Skeletal muscle satellite cell (primary cell): ENCODE measurements around the gene TOB2.
"Not testable (repeated sequence)": the region's sequence is repeated elsewhere in the genome, so short reads cannot be mapped to it uniquely, and the experiment has no call there.

ENCODE experiments used
- H3K27me3 ChIP-seq: 2 replicates; pipeline ENCODE4 v1.7.0; 2013; ENCODE audit warnings: low read length; ENCODE audit not compliant: control insufficient read depth, insufficient read depth
- H3K36me3 ChIP-seq: 2 replicates; pipeline ENCODE4 v1.7.0; 2013; ENCODE audit warnings: mild to moderate bottlenecking, control low read depth, low read length; ENCODE audit not compliant: insufficient read depth
- H3K4me1 ChIP-seq: 2 replicates; pipeline ENCODE4 v1.7.0; 2013; ENCODE audit warnings: low read length; ENCODE audit not compliant: control insufficient read depth, insufficient read depth
- H3K4me2 ChIP-seq: 2 replicates; pipeline ENCODE4 v1.7.0; 2013; ENCODE audit warnings: mild to moderate bottlenecking, low read length
- H3K4me3 ChIP-seq: 2 replicates; pipeline ENCODE4 v1.7.0; 2013; ENCODE audit warnings: low read length
- H3K9ac ChIP-seq: 2 replicates; pipeline ENCODE4 v1.7.0; 2013; ENCODE audit warnings: mild to moderate bottlenecking, low read depth, low read length, moderate library complexity
- H3K9me3 ChIP-seq: replicated peaks from 2 replicates; pipeline ENCODE4 v1.7.0; 2013; ENCODE audit warnings: mild to moderate bottlenecking, control low read depth, low read length

Gene TOB2

DNA sequence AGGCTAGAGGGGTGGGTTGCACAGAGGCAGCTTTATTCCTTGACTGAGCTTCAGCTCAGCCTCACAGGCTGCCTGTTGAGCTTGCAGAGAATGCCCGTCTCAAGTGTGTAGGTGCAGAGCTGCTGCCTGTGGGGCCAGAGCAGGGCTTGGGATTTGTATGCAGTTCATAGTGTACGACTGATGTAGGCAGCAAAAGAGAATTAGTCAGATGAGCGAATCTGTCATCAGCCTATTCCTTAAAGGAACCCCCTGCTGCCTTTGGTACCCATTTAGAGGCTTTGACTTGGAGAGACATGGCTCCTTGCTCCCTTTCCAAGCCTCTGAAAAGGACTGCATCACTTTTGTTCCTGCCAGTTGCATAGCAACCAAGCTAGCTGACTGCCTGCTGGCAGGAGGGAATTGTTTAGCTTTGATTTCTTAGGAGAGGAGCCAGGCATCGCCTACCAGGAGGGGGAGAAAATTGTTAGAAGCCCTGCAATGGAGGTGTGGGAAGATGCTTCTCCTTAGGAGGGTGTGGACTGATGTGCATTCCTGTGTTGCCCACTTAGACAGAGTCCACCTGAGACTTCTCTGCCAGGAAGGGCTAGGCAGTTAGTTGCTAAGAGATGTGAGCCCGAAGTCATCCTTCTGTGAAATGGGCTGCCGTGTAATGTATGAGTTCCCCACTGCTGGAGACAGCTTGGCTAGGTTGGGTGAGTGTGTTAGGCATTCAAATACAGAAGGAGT, 33.2 kb upstream of the TOB2 start:
- Histone ChIP-seq H3K9me3 (no peaks in the 10 kb centered on the region), H3K4me2 (peak overlapping the region; percentile 56), H3K36me3 (no peaks in the 10 kb centered on the region), H3K9ac (peak overlapping the region; percentile 53), H3K4me3 (no peak overlapping the region), H3K27me3 (no peaks in the 10 kb centered on the region), H3K4me1 (peaks cover 47% of the 10 kb centered on the region)

DNA sequence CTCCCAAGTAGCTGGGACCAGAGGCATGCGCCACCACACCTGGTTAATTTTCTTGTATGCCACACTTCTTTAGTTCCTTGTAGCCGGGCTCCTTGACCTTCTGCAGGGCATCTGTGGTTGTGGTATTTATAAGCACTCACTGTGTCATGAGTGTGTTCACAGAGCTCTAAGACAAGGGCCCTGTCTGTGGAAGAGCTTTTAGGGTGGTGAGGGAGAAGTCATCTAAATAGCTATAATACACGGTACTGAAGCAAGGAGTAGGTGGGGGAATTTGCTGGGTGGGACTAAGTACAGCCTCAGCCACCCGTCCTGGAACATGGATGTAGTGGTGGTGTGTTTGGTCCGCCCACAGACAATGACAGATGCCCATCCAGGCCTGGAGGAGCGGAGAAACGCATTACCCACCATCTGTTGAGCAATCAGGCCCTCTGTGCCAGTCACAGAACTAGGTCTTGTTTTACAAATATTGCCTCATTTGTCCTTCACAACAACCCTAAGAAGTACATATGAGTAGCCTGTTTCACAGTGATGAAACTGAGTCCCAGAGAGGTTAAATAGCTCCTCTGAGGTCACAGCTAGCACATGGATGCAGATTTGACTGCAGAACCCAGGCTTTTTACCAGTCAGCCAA, 32.4 kb upstream of the TOB2 start:
- no peaks in the 10 kb centered on the region for H3K9me3 ChIP-seq
- peaks cover 47% of the 10 kb centered on the region for H3K4me1 ChIP-seq
- peak overlapping the region; percentile 53 for H3K9ac ChIP-seq
- H3K4me2 ChIP-seq: peak overlapping the region; percentile 56
- no peaks in the 10 kb centered on the region for H3K36me3 ChIP-seq
- no peak overlapping the region for H3K4me3 ChIP-seq
- no peaks in the 10 kb centered on the region for H3K27me3 ChIP-seq

DNA sequence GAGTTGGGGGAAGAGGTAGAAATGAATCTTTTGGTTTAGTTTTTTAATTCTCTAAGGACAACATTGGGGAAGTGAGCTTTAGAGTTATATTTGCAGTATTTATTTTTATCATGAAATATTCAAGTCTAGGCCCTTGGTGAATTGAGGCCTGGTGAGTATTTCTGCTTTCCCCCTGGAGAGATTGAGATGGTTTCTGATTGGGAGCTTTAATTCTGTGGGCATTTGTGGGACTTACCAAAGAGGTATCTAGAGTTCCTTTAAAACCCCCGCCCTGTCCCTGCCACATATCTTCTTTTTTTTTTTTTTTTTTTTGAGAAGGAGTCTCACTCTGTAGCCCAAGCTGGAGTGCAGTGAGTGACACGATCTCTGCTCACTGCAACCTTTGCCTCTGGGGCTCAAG, 31.9 kb upstream of the TOB2 start:
- Histone ChIP-seq H3K9ac (no peak overlapping the region), H3K4me1 (peaks cover 47% of the 10 kb centered on the region), H3K36me3 (no peaks in the 10 kb centered on the region), H3K27me3 (no peaks in the 10 kb centered on the region), H3K9me3 (no peaks in the 10 kb centered on the region), H3K4me2 (no peak overlapping the region), H3K4me3 (no peak overlapping the region)

DNA sequence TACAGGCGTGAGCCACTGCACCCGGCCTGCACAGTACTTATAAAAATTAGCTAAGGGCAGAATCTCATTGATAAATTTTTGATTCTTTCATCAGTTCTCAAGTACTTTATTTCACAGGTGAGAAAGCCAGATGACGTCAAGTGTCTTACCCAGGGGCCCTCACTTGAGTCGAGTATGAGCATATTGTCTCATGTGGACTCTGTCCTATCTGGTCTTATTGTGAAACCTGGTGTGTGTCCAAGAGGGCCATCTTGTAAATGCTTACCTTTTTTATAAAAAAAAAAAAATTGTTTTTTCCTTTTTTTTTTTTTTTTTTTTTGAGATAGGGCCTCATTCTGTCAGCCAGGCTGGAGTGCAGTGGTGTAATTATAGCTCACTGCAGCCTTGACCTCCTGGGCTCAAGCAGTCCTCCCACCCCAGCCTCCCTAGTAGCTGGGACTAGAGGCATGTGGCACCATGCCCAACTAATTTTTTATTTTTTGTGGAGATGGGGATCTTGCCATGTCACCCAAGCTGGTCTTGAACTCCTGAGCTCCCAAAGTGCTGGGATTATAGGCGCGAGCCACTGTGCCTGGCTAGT, 28.4 kb upstream of the TOB2 start:
- no peak overlapping the region for H3K4me2 ChIP-seq
- no peak overlapping the region for H3K9ac ChIP-seq
- H3K36me3 ChIP-seq: no peaks in the 10 kb centered on the region
- no peak overlapping the region for H3K4me3 ChIP-seq
- no peaks in the 10 kb centered on the region for H3K9me3 ChIP-seq
- peaks cover 16% of the 10 kb centered on the region for H3K4me1 ChIP-seq
- H3K27me3 ChIP-seq: no peaks in the 10 kb centered on the region

DNA sequence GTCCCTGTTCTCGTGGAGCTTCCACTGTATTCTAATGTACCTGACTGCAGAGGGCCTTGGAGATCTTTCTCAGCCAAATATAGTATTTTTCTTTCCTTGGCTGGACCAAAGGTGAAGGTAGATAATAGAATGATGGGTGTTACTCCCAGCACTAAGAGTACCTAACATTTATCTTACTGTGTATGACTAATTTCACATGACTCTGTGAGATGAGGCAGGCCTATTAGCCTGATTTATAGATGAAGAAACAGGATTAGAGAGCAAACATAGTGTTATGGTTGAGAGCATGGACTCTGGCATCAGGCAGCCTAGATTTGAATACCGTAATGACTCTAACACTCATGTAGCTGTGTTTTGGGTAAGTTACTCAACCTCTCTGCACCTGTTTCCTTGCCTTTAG, 25.0 kb upstream of the TOB2 start:
- H3K9ac ChIP-seq: no peak overlapping the region
- no peak overlapping the region for H3K4me3 ChIP-seq
- H3K4me1 ChIP-seq: peaks cover 9% of the 10 kb centered on the region
- peaks cover 12% of the 10 kb centered on the region for H3K36me3 ChIP-seq
- H3K27me3 ChIP-seq: no peaks in the 10 kb centered on the region
- no peaks in the 10 kb centered on the region for H3K9me3 ChIP-seq
- H3K4me2 ChIP-seq: no peak overlapping the region

DNA sequence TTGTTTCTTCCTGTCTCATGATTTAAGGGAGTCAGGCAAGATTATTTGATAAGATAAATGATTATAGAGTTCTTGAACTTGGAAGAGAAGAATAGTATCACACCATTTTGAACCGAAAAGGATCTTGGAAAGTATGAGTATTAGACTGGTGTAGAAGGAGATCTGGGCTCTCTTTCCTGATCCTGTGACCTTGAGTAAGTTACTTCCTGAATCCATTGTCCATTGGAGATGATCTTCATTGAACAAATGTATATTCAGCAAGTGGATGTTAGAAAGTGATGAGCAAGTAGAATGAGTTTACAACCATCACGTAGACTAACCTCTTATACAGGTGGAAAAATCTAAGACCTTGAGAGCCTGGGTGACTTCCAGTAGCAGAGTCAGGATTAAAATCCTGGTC, 24.3 kb upstream of the TOB2 start:
- Histone ChIP-seq H3K36me3 (peaks cover 19% of the 10 kb centered on the region), H3K9ac (no peak overlapping the region), H3K4me2 (no peak overlapping the region), H3K4me3 (no peak overlapping the region), H3K27me3 (no peaks in the 10 kb centered on the region), H3K4me1 (peaks cover 9% of the 10 kb centered on the region), H3K9me3 (no peaks in the 10 kb centered on the region)

DNA sequence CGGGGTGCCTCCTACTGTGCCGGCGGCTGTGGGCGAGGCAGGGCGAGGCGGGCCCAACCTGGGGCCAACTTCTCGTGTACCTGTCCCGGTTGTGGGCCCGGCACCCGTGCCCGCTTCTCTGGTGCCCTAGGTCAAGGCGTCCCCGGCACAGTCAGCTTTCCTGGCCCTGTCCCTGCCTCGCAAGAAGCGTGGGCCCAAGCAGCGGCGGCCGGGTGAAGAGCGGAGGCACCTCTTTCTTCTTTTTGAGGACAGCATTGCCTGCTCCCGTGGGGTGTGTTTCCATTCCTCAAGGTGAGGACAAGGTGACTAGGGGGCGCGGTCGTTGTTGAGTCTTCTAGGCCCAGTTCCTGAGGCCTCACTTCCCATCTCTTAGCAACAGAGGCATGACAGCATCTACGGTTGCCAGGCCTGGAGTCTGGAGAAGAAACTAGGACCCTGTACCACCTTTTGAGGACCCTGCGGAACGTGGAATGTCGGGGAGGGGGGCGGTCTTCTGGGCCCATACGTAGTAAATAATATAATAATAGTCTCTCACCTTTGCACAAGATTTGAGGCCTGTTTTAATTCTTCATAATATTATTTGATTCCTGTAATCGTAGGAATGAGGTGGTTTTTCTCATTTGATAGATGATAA, 22.7 kb upstream of the TOB2 start:
- H3K36me3 ChIP-seq: peaks cover 29% of the 10 kb centered on the region
- H3K4me2 ChIP-seq: peak overlapping the region; percentile 76
- no peaks in the 10 kb centered on the region for H3K9me3 ChIP-seq
- H3K27me3 ChIP-seq: no peaks in the 10 kb centered on the region
- peak overlapping the region; percentile 85 for H3K9ac ChIP-seq
- peak overlapping the region; percentile 88 for H3K4me3 ChIP-seq
- peaks cover 9% of the 10 kb centered on the region for H3K4me1 ChIP-seq

DNA sequence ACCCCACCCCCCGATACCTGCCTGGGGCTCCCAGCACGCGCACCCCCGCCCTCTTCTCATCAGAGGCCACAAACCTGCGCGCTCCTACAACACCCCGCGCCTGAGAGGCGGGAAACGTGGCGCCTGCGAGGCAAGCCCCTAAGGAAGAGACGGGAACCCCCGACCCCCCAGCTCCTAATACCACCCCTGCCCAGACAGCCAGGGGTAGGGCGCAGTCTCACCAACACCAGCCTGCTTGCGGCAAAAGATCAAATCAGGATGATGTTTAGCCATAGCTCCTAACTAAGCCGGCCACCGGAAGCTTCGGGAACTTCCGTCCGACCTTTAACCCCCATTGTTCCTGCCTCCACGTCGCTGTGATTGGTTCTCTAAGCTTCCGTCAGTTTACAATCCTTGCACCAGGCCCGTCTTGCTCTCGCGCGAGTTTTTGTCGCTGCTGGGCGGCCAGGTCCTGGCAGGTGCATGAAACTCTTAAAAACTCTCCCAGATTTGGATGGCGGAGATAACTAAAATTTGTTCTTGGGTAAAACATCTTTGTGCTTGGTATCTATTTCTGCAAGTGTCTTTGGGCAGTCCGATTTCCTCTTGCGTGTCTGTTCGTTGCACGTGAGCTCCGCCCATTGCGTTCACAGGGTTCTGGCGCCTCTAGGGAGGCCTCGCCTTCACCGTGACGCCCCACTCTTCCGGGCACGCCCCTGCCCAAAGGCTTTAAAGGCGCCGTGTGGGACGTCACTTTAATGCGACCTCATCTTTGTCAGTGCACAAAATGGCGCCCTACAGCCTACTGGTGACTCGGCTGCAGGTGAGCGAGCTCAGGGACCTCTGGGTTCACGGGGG, 22.0 kb upstream of the TOB2 start, which contains the start of the genes ACO2 and PHF5A:
Gene ACO2, plus strand, starts transcription at position 737 of the 837 bp plus-strand sequence. Its CDS starts 30 bp downstream, at position 767.
Gene PHF5A, minus strand, starts transcription at position 312 of the 837 bp plus-strand sequence. Its CDS starts 39 bp downstream, at position 273.
- no peaks in the 10 kb centered on the region for H3K27me3 ChIP-seq
- H3K4me3 ChIP-seq: peak within 1 kb of the TSS; percentile 88
- H3K4me2 ChIP-seq: peak within 1 kb of the TSS; percentile 76
- peaks cover 36% of the 10 kb centered on the region for H3K36me3 ChIP-seq
- H3K9me3 ChIP-seq: no peaks in the 10 kb centered on the region
- H3K4me1 ChIP-seq: peaks cover 9% of the 10 kb centered on the region
- peak within 1 kb of the TSS; percentile 85 for H3K9ac ChIP-seq

DNA sequence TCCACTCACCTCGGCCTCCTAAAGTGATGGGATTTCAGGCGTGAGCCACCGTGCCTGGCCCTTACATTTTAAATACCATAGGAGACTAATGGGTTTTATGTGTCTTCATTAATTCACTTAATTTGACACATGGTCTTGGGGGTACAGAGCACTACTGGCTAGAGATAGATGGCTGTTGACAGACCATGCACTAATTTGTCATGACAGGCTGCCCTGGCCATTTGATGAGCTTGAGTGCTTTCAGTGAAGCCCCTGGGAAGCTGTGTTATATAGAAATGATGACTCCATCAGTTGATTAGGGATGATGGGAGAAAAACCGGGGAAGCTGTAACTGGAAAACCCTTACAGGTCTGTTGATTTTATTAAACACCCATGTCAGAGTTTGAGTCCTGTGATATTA, 15.3 kb upstream of the TOB2 start:
- peaks cover 46% of the 10 kb centered on the region for H3K36me3 ChIP-seq
- no peak overlapping the region for H3K9ac ChIP-seq
- H3K4me3 ChIP-seq: no peak overlapping the region
- no peak overlapping the region for H3K4me2 ChIP-seq
- no peaks in the 10 kb centered on the region for H3K4me1 ChIP-seq
- H3K27me3 ChIP-seq: no peaks in the 10 kb centered on the region
- H3K9me3 ChIP-seq: no peaks in the 10 kb centered on the region

DNA sequence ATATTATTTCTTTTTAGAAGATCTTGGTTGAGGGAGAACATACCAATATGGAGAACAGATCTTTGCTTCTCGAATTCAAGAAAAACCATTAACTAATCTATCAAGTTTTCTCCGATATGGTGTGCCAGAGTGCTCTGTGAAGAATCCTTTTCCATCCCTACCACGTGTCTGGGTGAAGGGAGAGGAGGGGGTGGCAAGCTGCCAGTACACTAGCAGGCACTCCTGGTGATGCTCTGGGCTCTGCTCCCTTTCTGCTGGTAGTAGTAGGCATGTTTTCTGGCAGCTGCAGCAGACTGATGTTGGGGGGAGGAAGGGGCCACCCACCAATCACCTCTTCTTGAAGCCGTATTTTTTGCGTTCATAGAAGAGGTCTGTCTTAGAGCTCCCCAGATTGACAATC, 13.5 kb upstream of the TOB2 start:
- not testable (repeated sequence) for H3K4me2 ChIP-seq, H3K9ac ChIP-seq, H3K4me1 ChIP-seq, H3K9me3 ChIP-seq, H3K4me3 ChIP-seq, H3K27me3 ChIP-seq
- peaks cover 33% of the 10 kb centered on the region for H3K36me3 ChIP-seq

DNA sequence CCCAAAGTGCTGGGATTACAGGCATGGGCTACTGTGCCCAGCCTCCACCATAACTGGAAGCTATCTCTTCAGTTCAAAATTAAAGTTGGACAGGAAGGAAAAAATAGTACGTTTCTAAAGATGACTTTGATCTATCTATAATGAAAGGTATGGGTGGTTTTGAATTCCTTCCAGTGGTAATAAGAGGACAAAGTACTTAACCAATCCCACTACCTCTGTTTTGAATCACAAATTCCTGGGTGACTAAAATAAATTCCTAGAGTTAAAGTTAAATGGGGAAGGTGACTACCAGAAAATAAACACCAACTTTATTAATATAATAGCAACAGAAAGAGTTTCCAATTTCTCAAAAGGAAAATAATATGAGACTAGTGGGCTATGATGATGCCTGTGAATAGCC, 12.8 kb upstream of the TOB2 start:
- Histone ChIP-seq H3K36me3 (peaks cover 27% of the 10 kb centered on the region), H3K9me3 (no peaks in the 10 kb centered on the region), H3K4me2 (no peak overlapping the region), H3K4me1 (no peaks in the 10 kb centered on the region), H3K27me3 (no peaks in the 10 kb centered on the region), H3K9ac (no peak overlapping the region), H3K4me3 (no peak overlapping the region)
